ENCODE data around the gene TST.

TST gene

GRCh38 chr22:37019309-37020191 lies at the start of gene TST, which contains the start of gene MPST:
Gene TST, minus strand, starts transcription at chr22:37019447. Its CDS starts 715 bp downstream, at chr22:37018732.
Gene MPST, plus strand, starts transcription at chr22:37019742. Its CDS starts 95 bp downstream, at chr22:37019837.
- no peak within 1 kb of the TSS; the same call in 1 of the 2 replicates for H3K27ac ChIP-seq (ENCODE audit: low read depth, low read length)
- H3K36me3 ChIP-seq (ENCODE audit: insufficient read depth, low read length), result no peaks in the 10 kb centered on the region
- H3K4me3 ChIP-seq (ENCODE audit: low read depth, low read length), result peak within 1 kb of the TSS; percentile 95
- H3K4me1 ChIP-seq (ENCODE audit: control insufficient read depth, insufficient read depth, low read length, unreplicated experiment), result no peaks in the 10 kb centered on the region
- H2AFZ ChIP-seq (ENCODE audit: low read length, unreplicated experiment), result peak within 1 kb of the TSS; percentile 68
- H3K79me2 ChIP-seq (ENCODE audit: control insufficient read depth, insufficient read depth, low read length, unreplicated experiment), result peaks cover 6% of the 10 kb centered on the region
- H3K27me3 ChIP-seq (ENCODE audit: insufficient read depth, low read length), result no peaks in the 10 kb centered on the region

GRCh38 chr22:37068859-37069258 lies 49.6 kb upstream of the TST start:
- peaks cover 28% of the 10 kb centered on the region for H3K27me3 ChIP-seq (ENCODE audit: insufficient read depth, low read length)

GRCh38 chr22:37067428-37067827 lies 48.2 kb upstream of the TST start:
- Histone ChIP-seq H3K79me2 (ENCODE audit: control insufficient read depth, insufficient read depth, low read length, unreplicated experiment) (no peaks in the 10 kb centered on the region), H2AFZ (ENCODE audit: low read length, unreplicated experiment) (no peak overlapping the region), H3K27me3 (ENCODE audit: insufficient read depth, low read length) (peaks cover 28% of the 10 kb centered on the region), H3K36me3 (ENCODE audit: insufficient read depth, low read length) (no peaks in the 10 kb centered on the region), H3K27ac (ENCODE audit: low read depth, low read length) (no peak overlapping the region), H3K4me1 (ENCODE audit: control insufficient read depth, insufficient read depth, low read length, unreplicated experiment) (no peaks in the 10 kb centered on the region), H3K4me3 (ENCODE audit: low read depth, low read length) (no peak overlapping the region)

More at GRCh38 chr22:37068859-37069258, 49.6 kb upstream of the TST start:
- H3K79me2 ChIP-seq (ENCODE audit: control insufficient read depth, insufficient read depth, low read length, unreplicated experiment), result no peaks in the 10 kb centered on the region
- H3K27ac ChIP-seq (ENCODE audit: low read depth, low read length), result no peak overlapping the region
- H2AFZ ChIP-seq (ENCODE audit: low read length, unreplicated experiment), result no peak overlapping the region
- H3K36me3 ChIP-seq (ENCODE audit: insufficient read depth, low read length), result no peaks in the 10 kb centered on the region
- H3K4me1 ChIP-seq (ENCODE audit: control insufficient read depth, insufficient read depth, low read length, unreplicated experiment), result no peaks in the 10 kb centered on the region
- no peak overlapping the region for H3K4me3 ChIP-seq (ENCODE audit: low read depth, low read length)

GRCh38 chr22:37065961-37066360 lies 46.7 kb upstream of the TST start:
- Histone ChIP-seq H2AFZ (ENCODE audit: low read length, unreplicated experiment) (no peak overlapping the region), H3K27ac (ENCODE audit: low read depth, low read length) (no peak overlapping the region), H3K4me1 (ENCODE audit: control insufficient read depth, insufficient read depth, low read length, unreplicated experiment) (no peaks in the 10 kb centered on the region), H3K36me3 (ENCODE audit: insufficient read depth, low read length) (no peaks in the 10 kb centered on the region), H3K27me3 (ENCODE audit: insufficient read depth, low read length) (peaks cover 24% of the 10 kb centered on the region), H3K79me2 (ENCODE audit: control insufficient read depth, insufficient read depth, low read length, unreplicated experiment) (no peaks in the 10 kb centered on the region), H3K4me3 (ENCODE audit: low read depth, low read length) (no peak overlapping the region)

GRCh38 chr22:37065180-37065579 lies 45.9 kb upstream of the TST start:
- no peaks in the 10 kb centered on the region for H3K4me1 ChIP-seq (ENCODE audit: control insufficient read depth, insufficient read depth, low read length, unreplicated experiment)
- no peaks in the 10 kb centered on the region for H3K79me2 ChIP-seq (ENCODE audit: control insufficient read depth, insufficient read depth, low read length, unreplicated experiment)
- H2AFZ ChIP-seq (ENCODE audit: low read length, unreplicated experiment), result no peak overlapping the region
- H3K36me3 ChIP-seq (ENCODE audit: insufficient read depth, low read length), result no peaks in the 10 kb centered on the region
- H3K27me3 ChIP-seq (ENCODE audit: insufficient read depth, low read length), result peaks cover 19% of the 10 kb centered on the region
- H3K4me3 ChIP-seq (ENCODE audit: low read depth, low read length), result no peak overlapping the region
- H3K27ac ChIP-seq (ENCODE audit: low read depth, low read length), result no peak overlapping the region

- Histone ChIP-seq H3K27me3 (ENCODE audit: insufficient read depth, low read length) (peaks cover 13% of the 10 kb centered on the region), H3K36me3 (ENCODE audit: insufficient read depth, low read length) (no peaks in the 10 kb centered on the region), H3K27ac (ENCODE audit: low read depth, low read length) (no peak overlapping the region), H3K79me2 (ENCODE audit: control insufficient read depth, insufficient read depth, low read length, unreplicated experiment) (no peaks in the 10 kb centered on the region), H3K4me1 (ENCODE audit: control insufficient read depth, insufficient read depth, low read length, unreplicated experiment) (no peaks in the 10 kb centered on the region), H2AFZ (ENCODE audit: low read length, unreplicated experiment) (no peak overlapping the region), H3K4me3 (ENCODE audit: low read depth, low read length) (no peak overlapping the region)
Measured at GRCh38 chr22:37064553-37064952, 45.3 kb upstream of the TST start.

GRCh38 chr22:37063431-37064420 lies 44.5 kb upstream of the TST start:
- Histone ChIP-seq H3K4me3 (ENCODE audit: low read depth, low read length) (no peak overlapping the region), H3K79me2 (ENCODE audit: control insufficient read depth, insufficient read depth, low read length, unreplicated experiment) (no peaks in the 10 kb centered on the region), H3K36me3 (ENCODE audit: insufficient read depth, low read length) (no peaks in the 10 kb centered on the region), H2AFZ (ENCODE audit: low read length, unreplicated experiment) (no peak overlapping the region), H3K27me3 (ENCODE audit: insufficient read depth, low read length) (peaks cover 7% of the 10 kb centered on the region), H3K4me1 (ENCODE audit: control insufficient read depth, insufficient read depth, low read length, unreplicated experiment) (no peaks in the 10 kb centered on the region), H3K27ac (ENCODE audit: low read depth, low read length) (no peak overlapping the region)

GRCh38 chr22:37062702-37063381 lies 43.6 kb upstream of the TST start:
- no peaks in the 10 kb centered on the region for H3K4me1 ChIP-seq (ENCODE audit: control insufficient read depth, insufficient read depth, low read length, unreplicated experiment)

GRCh38 chr22:37062376-37062675 lies 43.1 kb upstream of the TST start:
- Histone ChIP-seq H2AFZ (ENCODE audit: low read length, unreplicated experiment) (no peak overlapping the region), H3K36me3 (ENCODE audit: insufficient read depth, low read length) (no peaks in the 10 kb centered on the region), H3K27me3 (ENCODE audit: insufficient read depth, low read length) (no peaks in the 10 kb centered on the region), H3K27ac (ENCODE audit: low read depth, low read length) (no peak overlapping the region), H3K4me3 (ENCODE audit: low read depth, low read length) (no peak overlapping the region), H3K79me2 (ENCODE audit: control insufficient read depth, insufficient read depth, low read length, unreplicated experiment) (no peaks in the 10 kb centered on the region), H3K4me1 (ENCODE audit: control insufficient read depth, insufficient read depth, low read length, unreplicated experiment) (no peaks in the 10 kb centered on the region)

More at GRCh38 chr22:37062702-37063381, 43.6 kb upstream of the TST start:
- Histone ChIP-seq H3K27me3 (ENCODE audit: insufficient read depth, low read length) (no peaks in the 10 kb centered on the region; the same call in 1 of the 2 replicates), H3K36me3 (ENCODE audit: insufficient read depth, low read length) (no peaks in the 10 kb centered on the region), H2AFZ (ENCODE audit: low read length, unreplicated experiment) (no peak overlapping the region), H3K4me3 (ENCODE audit: low read depth, low read length) (no peak overlapping the region), H3K27ac (ENCODE audit: low read depth, low read length) (no peak overlapping the region), H3K79me2 (ENCODE audit: control insufficient read depth, insufficient read depth, low read length, unreplicated experiment) (no peaks in the 10 kb centered on the region)

Measured in ACC112 (cell line).